ENCODE results near the gene CASK.
"Not testable (repeated sequence)": the region's sequence is repeated elsewhere in the genome, so short reads cannot be mapped to it uniquely, and the experiment has no call there.

Gene CASK

GRCh38 chrX:41722816-41723618, 200.3 kb downstream of the CASK start:
- no peak for ATAC-seq (ENCODE audit: low read depth)
- no peak overlapping the region for H3K4me3 Mint-ChIP-seq
- H3K27ac Mint-ChIP-seq: no peak overlapping the region
- no peaks in the 10 kb centered on the region for H3K9me3 Mint-ChIP-seq
- no peak for DNase-seq (ENCODE audit: low spot score in 2 of 2)
- peaks cover 21% of the 10 kb centered on the region for H3K4me1 Mint-ChIP-seq
- H3K36me3 Mint-ChIP-seq: no peaks in the 10 kb centered on the region
- H3K27me3 Mint-ChIP-seq: no peaks in the 10 kb centered on the region

GRCh38 chrX:41722214-41722613, 201.1 kb downstream of the CASK start:
- no peaks in the 10 kb centered on the region for H3K9me3 Mint-ChIP-seq
- H3K27ac Mint-ChIP-seq: no peak overlapping the region
- H3K4me3 Mint-ChIP-seq: no peak overlapping the region
- no peaks in the 10 kb centered on the region for H3K36me3 Mint-ChIP-seq
- ATAC-seq (ENCODE audit: low read depth): no peak
- peaks cover 21% of the 10 kb centered on the region for H3K4me1 Mint-ChIP-seq
- no peak for DNase-seq (ENCODE audit: low spot score in 2 of 2)
- H3K27me3 Mint-ChIP-seq: no peaks in the 10 kb centered on the region

DNA sequence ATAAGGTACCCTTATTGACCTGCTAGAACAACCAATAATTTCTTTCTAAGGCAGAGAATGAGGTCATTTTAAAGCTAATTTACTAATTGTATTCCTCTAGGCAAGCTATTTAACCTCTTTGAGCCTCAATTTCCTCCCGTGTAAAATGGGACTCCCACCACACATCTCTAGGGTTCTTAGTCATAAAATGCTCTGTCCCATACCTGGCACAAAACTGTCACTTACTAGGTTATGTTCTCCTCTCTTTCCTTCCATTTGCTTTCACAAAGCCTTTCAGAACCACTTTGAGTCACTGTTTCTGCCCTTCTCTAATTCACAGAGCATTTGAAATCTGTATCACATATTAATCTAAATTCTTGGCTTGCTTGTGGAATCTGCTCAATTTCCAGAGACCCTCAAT, 201.8 kb downstream of the CASK start:
- Mint-ChIP-seq H3K27me3 (no peaks in the 10 kb centered on the region), H3K4me3 (no peak overlapping the region), H3K27ac (no peak overlapping the region), H3K36me3 (no peaks in the 10 kb centered on the region), H3K4me1 (peaks cover 27% of the 10 kb centered on the region), H3K9me3 (peaks cover 1% of the 10 kb centered on the region)
- ATAC-seq (ENCODE audit: low read depth) (no peak), DNase-seq (ENCODE audit: low spot score in 2 of 2) (no peak)

DNA sequence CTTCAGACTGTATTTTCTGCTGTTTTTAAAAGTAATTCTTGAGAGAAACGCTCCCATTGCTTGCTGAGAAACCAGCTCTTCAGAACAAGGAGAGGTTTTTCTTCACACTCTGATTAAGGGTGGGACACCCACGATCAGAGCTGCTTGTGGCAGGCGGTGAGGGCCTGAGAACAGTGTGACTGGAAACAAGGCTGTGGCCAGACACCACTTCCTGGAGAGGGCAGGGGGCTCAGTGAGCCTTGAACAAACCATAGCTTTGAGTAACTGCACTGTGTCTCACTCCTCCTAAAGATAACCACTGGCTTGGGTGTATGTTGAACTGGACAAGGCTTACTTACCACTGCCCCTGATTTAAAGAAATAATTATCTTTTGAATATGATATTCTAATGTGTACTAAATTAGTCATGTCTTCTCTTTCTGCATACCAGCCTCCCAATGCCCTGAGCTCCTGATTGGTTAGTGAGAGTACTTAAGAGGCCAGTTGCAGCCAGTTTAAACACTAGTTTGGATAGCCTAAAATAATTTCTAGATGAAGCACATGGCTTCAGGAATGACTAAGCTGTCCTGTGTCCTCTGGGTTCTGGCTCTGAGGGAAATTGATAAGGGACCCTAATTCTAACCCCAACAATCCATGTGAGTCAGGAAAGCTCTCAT, 203.1 kb downstream of the CASK start:
- Mint-ChIP-seq H3K4me3 (no peak overlapping the region), H3K27me3 (no peaks in the 10 kb centered on the region), H3K27ac (no peak overlapping the region), H3K9me3 (peaks cover 1% of the 10 kb centered on the region), H3K4me1 (peaks cover 30% of the 10 kb centered on the region), H3K36me3 (no peaks in the 10 kb centered on the region)
- ATAC-seq (ENCODE audit: low read depth) (peak; percentile 71), DNase-seq (ENCODE audit: low spot score in 2 of 2) (no peak)

DNA sequence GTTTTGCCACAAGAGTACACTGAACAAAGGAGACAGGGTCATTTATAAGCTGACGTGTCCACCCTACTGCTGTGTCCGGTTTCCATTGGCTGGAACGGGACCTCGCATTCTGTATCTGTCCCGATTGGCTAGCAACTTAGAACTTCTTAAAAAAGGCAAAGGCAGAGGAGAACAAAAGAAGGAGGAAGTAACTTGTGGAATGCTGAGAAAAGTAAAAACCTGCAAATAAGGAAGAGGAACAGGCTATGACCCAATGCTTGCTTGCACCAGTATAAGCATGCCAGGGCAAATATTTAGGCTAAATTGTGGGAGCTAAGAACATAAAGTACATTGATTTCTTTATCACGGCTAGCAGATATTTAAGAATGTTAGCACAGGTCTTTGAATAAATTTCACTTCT, 203.7 kb downstream of the CASK start:
- H3K9me3 Mint-ChIP-seq; ATAC-seq (ENCODE audit: low read depth); H3K27me3 Mint-ChIP-seq; H3K27ac Mint-ChIP-seq; H3K36me3 Mint-ChIP-seq; DNase-seq (ENCODE audit: low spot score in 2 of 2); H3K4me3 Mint-ChIP-seq: not testable (repeated sequence)
- H3K4me1 Mint-ChIP-seq: peaks cover 30% of the 10 kb centered on the region

- Mint-ChIP-seq H3K27me3 (no peaks in the 10 kb centered on the region), H3K27ac (no peak overlapping the region), H3K4me1 (peaks cover 27% of the 10 kb centered on the region), H3K36me3 (peaks cover 7% of the 10 kb centered on the region), H3K4me3 (no peak overlapping the region), H3K9me3 (peaks cover 1% of the 10 kb centered on the region)
- ATAC-seq (ENCODE audit: low read depth) (no peak), DNase-seq (ENCODE audit: low spot score in 2 of 2) (no peak)
Observed at GRCh38 chrX:41718481-41719235, 204.7 kb downstream of the CASK start.

GRCh38 chrX:41716767-41717473, 206.4 kb downstream of the CASK start:
- peaks cover 26% of the 10 kb centered on the region for H3K4me1 Mint-ChIP-seq
- no peaks in the 10 kb centered on the region for H3K27me3 Mint-ChIP-seq
- H3K27ac Mint-ChIP-seq: no peak overlapping the region
- peak overlapping the region; percentile 1 for H3K4me3 Mint-ChIP-seq
- H3K9me3 Mint-ChIP-seq: peaks cover 1% of the 10 kb centered on the region
- DNase-seq (ENCODE audit: low spot score in 2 of 2): no peak
- peak; percentile 42 for ATAC-seq (ENCODE audit: low read depth)
- H3K36me3 Mint-ChIP-seq: peaks cover 11% of the 10 kb centered on the region

DNA sequence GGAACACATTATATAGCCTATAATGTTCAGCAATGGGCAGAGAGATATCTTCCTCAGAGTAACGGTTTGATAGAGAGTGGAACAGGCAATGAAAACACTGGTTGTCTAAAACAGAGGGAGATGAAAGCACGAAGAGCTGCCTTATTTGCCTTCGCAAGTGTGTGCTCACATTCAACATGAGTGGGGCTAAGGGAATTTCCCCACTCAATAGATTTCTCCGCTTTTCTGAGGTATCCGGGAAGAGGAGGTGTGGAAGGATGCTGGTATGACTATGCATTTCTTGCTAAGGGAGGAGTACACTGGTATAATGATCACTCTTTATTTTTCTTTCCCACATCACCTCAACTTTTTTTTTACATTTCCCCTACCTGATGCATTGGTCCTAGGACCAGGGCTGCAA, 207.1 kb downstream of the CASK start:
- Mint-ChIP-seq H3K9me3 (peaks cover 1% of the 10 kb centered on the region), H3K27me3 (no peaks in the 10 kb centered on the region), H3K36me3 (peaks cover 11% of the 10 kb centered on the region), H3K4me1 (peaks cover 21% of the 10 kb centered on the region), H3K27ac (no peak overlapping the region), H3K4me3 (no peak overlapping the region)
- ATAC-seq (ENCODE audit: low read depth): no peak
- no peak for DNase-seq (ENCODE audit: low spot score in 2 of 2)

- ATAC-seq (ENCODE audit: low read depth): no peak
Observed at GRCh38 chrX:41711021-41711667, 212.2 kb downstream of the CASK start.

GRCh38 chrX:41708486-41708885, 214.9 kb downstream of the CASK start:
- Mint-ChIP-seq H3K36me3 (peaks cover 2% of the 10 kb centered on the region), H3K9me3 (no peaks in the 10 kb centered on the region), H3K4me3 (no peak overlapping the region), H3K27ac (no peak overlapping the region), H3K4me1 (peaks cover 37% of the 10 kb centered on the region), H3K27me3 (no peaks in the 10 kb centered on the region)
- DNase-seq (ENCODE audit: low spot score in 2 of 2) (no peak), ATAC-seq (ENCODE audit: low read depth) (no peak)

More at GRCh38 chrX:41711021-41711667, 212.2 kb downstream of the CASK start:
- Mint-ChIP-seq H3K4me1 (peaks cover 29% of the 10 kb centered on the region), H3K27me3 (no peaks in the 10 kb centered on the region), H3K9me3 (no peaks in the 10 kb centered on the region), H3K27ac (no peak overlapping the region), H3K36me3 (peaks cover 11% of the 10 kb centered on the region), H3K4me3 (no peak overlapping the region)
- no peak for DNase-seq (ENCODE audit: low spot score in 2 of 2)

- ATAC-seq (ENCODE audit: low read depth): peak; percentile 62
- peak overlapping the region; percentile 28 for H3K27ac Mint-ChIP-seq
Observed at GRCh38 chrX:41707218-41707617, 216.1 kb downstream of the CASK start.

GRCh38 chrX:41705680-41706374, 217.5 kb downstream of the CASK start:
- no peaks in the 10 kb centered on the region for H3K36me3 Mint-ChIP-seq
- peak; percentile 83 for ATAC-seq (ENCODE audit: low read depth)
- H3K4me3 Mint-ChIP-seq: peak overlapping the region; percentile 80
- H3K27me3 Mint-ChIP-seq: no peaks in the 10 kb centered on the region
- peaks cover 36% of the 10 kb centered on the region for H3K4me1 Mint-ChIP-seq
- no peaks in the 10 kb centered on the region for H3K9me3 Mint-ChIP-seq
- DNase-seq (ENCODE audit: low spot score in 2 of 2): peak in 1 of 2 donors; percentile 9
- peak overlapping the region; percentile 93 for H3K27ac Mint-ChIP-seq

More at GRCh38 chrX:41707218-41707617, 216.1 kb downstream of the CASK start:
- Mint-ChIP-seq H3K36me3 (no peaks in the 10 kb centered on the region), H3K27me3 (no peaks in the 10 kb centered on the region), H3K4me3 (peak overlapping the region; percentile 17), H3K9me3 (no peaks in the 10 kb centered on the region), H3K4me1 (peaks cover 36% of the 10 kb centered on the region)
- DNase-seq (ENCODE audit: low spot score in 2 of 2): no peak

- ATAC-seq (ENCODE audit: low read depth): no peak
- Mint-ChIP-seq H3K4me3 (peak overlapping the region; percentile 18), H3K4me1 (peaks cover 33% of the 10 kb centered on the region), H3K9me3 (no peaks in the 10 kb centered on the region), H3K27ac (peak overlapping the region; percentile 60), H3K36me3 (no peaks in the 10 kb centered on the region), H3K27me3 (no peaks in the 10 kb centered on the region)
- no peak for DNase-seq (ENCODE audit: low spot score in 2 of 2)
Observed at GRCh38 chrX:41705042-41705441, 218.3 kb downstream of the CASK start.
